ENCODE data around the gene PARP3. TPM values are rescaled to one million over a fixed set of nuclear protein-coding genes. Genes with fewer than 3 reads are reported as not detected.

The PARP3 gene
- total and polyA plus RNA-seq, 10 of the 15 experiments (the other 5 are each of a cell fraction or from before 2014, with no cell fraction given), result 2.1 to 31.2 (median 19.5) TPM

GRCh38 chr3:51934139-51934850 is 7.9 kb upstream of the PARP3 start:
- intact Hi-C loops (cut with micrococcal nuclease; ENCODE audit: unreplicated experiment), result no loop called here
- no peak for ATAC-seq
- Histone ChIP-seq H3K4me3 (no peak overlapping the region), H2AFZ (ENCODE audit: control insufficient read depth, low read depth, low read length) (no peak overlapping the region), H3K9me3 (replicated peaks; ENCODE audit: control insufficient read depth, insufficient read depth, low read length) (no peaks in the 10 kb centered on the region), H4K20me1 (ENCODE audit: control insufficient read depth, insufficient read depth) (no peaks in the 10 kb centered on the region), H3K9ac (ENCODE audit: control insufficient read depth, insufficient read depth, low read length) (no peak overlapping the region), H3K79me2 (ENCODE audit: control insufficient read depth, insufficient read depth, low read length) (peaks cover 5% of the 10 kb centered on the region), H3K4me2 (ENCODE audit: control insufficient read depth, insufficient read depth) (no peak overlapping the region), H3K27me3 (replicated peaks in 1 of 2; ENCODE audit: control insufficient read depth in 2 of 2, insufficient read depth in 2 of 2, low read length in 1 of 2) (no peaks in the 10 kb centered on the region), H3K27ac (ENCODE audit: control insufficient read depth, insufficient read depth) (no peak overlapping the region), H3K4me1 (ENCODE audit: control insufficient read depth, insufficient read depth, low read length) (no peaks in the 10 kb centered on the region; the same call in 1 of the 2 replicates), H3K36me3 (ENCODE audit: control insufficient read depth in 2 of 2, insufficient read depth in 2 of 2, low read length in 1 of 2) (peaks cover 15 to 40% of the 10 kb centered on the region in 2 experiments)
- no peak for TF ChIP-seq CBFB (IDR thresholded peaks at IDR 0.05; ENCODE audit: low read depth)
- TF ChIP-seq BACH1 (IDR thresholded peaks at IDR 0.05; ENCODE audit: borderline replicate concordance), result no peak
- TF ChIP-seq REST (IDR thresholded peaks at IDR 0.05; ENCODE audit: low read depth, low read length), result peak; percentile 44; the same call in 1 of the 2 replicates
- TF ChIP-seq, protein P1, sequence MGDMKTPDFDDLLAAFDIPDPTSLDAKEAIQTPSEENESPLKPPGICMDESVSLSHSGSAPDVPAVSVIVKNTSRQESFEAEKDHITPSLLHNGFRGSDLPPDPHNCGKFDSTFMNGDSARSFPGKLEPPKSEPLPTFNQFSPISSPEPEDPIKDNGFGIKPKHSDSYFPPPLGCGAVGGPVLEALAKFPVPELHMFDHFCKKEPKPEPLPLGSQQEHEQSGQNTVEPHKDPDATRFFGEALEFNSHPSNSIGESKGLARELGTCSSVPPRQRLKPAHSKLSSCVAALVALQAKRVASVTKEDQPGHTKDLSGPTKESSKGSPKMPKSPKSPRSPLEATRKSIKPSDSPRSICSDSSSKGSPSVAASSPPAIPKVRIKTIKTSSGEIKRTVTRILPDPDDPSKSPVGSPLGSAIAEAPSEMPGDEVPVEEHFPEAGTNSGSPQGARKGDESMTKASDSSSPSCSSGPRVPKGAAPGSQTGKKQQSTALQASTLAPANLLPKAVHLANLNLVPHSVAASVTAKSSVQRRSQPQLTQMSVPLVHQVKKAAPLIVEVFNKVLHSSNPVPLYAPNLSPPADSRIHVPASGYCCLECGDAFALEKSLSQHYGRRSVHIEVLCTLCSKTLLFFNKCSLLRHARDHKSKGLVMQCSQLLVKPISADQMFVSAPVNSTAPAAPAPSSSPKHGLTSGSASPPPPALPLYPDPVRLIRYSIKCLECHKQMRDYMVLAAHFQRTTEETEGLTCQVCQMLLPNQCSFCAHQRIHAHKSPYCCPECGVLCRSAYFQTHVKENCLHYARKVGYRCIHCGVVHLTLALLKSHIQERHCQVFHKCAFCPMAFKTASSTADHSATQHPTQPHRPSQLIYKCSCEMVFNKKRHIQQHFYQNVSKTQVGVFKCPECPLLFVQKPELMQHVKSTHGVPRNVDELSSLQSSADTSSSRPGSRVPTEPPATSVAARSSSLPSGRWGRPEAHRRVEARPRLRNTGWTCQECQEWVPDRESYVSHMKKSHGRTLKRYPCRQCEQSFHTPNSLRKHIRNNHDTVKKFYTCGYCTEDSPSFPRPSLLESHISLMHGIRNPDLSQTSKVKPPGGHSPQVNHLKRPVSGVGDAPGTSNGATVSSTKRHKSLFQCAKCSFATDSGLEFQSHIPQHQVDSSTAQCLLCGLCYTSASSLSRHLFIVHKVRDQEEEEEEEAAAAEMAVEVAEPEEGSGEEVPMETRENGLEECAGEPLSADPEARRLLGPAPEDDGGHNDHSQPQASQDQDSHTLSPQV (IDR thresholded peaks at IDR 0.05), result no peak
- TF ChIP-seq ZZZ3 (IDR thresholded peaks at IDR 0.05; ENCODE audit: control insufficient read depth, insufficient read length, low read depth), result no peak
- DNase-seq (ENCODE audit: low read depth, low spot score), result no peak
- FAIRE-seq, result no peak
- RAD21 ChIA-PET (ENCODE audit: unreplicated experiment), result no interaction called here
- no TSS peak for BruUV-seq (replicated peaks)
- POLR2A ChIA-PET, result no interaction called here
- WGBS (ENCODE audit: insufficient coverage, insufficient replicate concordance, low lambda C conversion rate, missing lambda C conversion rate), result 98% methylated on average over 11 of the region's 11 CpGs
- CTCF ChIA-PET, result no interaction called here
- SMC1A ChIA-PET (ENCODE audit: uncharacterized antibody, unreplicated experiment), result no interaction called here
- in situ Hi-C loops (cut with MboI), result no loop called here

All from GM12878 (cell line).